ENCODE data around the gene GSTM4. TPM values are rescaled to one million over a fixed set of nuclear protein-coding genes. Genes with fewer than 3 reads are reported as not detected.

Gene GSTM4
- polyA plus RNA-seq (0.06 and 0.71 TPM in 2 replicates), polyA minus RNA-seq (0.35 and 0.97 TPM in 2 replicates)

DNA sequence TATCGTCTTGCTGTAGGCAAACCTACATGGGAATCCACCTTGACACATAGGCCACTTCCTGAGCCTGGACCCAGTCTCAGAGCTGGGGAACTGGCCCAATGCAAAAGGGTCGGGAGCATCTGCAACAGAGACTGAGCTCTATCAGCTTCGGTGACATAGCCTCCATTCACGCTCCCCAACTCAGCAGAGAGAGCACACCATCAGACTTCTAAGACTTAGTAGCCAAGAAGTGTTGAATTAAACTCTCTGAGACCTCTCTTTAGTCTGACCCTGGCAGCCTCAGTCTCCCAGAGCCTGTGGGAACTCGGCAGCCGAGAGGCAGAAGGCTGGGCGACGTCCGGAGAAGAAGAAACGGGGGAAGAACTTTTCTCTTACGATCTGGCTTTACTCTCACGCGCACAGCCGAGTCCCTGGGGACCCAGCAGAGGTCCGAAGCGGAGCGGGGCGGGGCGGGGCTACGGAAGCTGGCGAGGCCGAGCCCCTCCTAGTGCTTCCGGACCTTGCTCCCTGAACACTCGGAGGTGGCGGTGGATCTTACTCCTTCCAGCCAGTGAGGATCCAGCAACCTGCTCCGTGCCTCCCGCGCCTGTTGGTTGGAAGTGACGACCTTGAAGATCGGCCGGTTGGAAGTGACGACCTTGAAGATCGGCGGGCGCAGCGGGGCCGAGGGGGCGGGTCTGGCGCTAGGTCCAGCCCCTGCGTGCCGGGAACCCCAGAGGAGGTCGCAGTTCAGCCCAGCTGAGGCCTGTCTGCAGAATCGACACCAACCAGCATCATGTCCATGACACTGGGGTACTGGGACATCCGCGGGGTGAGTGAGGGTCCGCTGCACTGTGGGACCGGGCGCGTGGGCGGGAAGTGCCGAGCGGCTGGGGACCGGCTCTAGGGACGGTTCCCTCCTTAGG is at the start of gene GSTM4:
GSTM4 (plus strand) TSS at position 485 of the 905 bp plus-strand sequence; CDS start at position 776, 291 bp downstream.
- H3K4me3 ChIP-seq (ENCODE audit: low read length): peak within 1 kb of the TSS; percentile 59
- no peaks in the 10 kb centered on the region for H3K36me3 ChIP-seq (ENCODE audit: insufficient read depth, low read length)
- H4K20me1 ChIP-seq (ENCODE audit: insufficient read depth): no peaks in the 10 kb centered on the region
- no peak within 1 kb of the TSS for H3K4me2 ChIP-seq (ENCODE audit: low read length)
- TF ChIP-seq REST (IDR thresholded peaks at IDR 0.05; ENCODE audit: borderline replicate concordance): no peak
- no peak for TF ChIP-seq RAD21 (conservative IDR thresholded peaks at IDR 0.05)
- TF ChIP-seq MXI1 (conservative IDR thresholded peaks at IDR 0.05; ENCODE audit: poor library complexity, severe bottlenecking): no peak
- no peak for TF ChIP-seq EZH2 (IDR thresholded peaks at IDR 0.05; ENCODE audit: borderline replicate concordance, insufficient read depth, low read length, poor library complexity, severe bottlenecking)
- TF ChIP-seq CTCF (IDR thresholded peaks at IDR 0.05; ENCODE audit: poor library complexity, severe bottlenecking): no peak
- TF ChIP-seq SMC3 (conservative IDR thresholded peaks at IDR 0.05; ENCODE audit: poor library complexity): no peak
- TF ChIP-seq EP300 (conservative IDR thresholded peaks at IDR 0.05; ENCODE audit: poor library complexity, severe bottlenecking): no peak
- no peak for TF ChIP-seq POLR2AphosphoS5 (IDR thresholded peaks at IDR 0.05)
- TF ChIP-seq TAF1 (IDR thresholded peaks at IDR 0.05; ENCODE audit: low read depth): no peak
- no peaks in the 10 kb centered on the region for H3K9me3 ChIP-seq (ENCODE audit: low read length)
- no peak within 1 kb of the TSS for H2AFZ ChIP-seq (ENCODE audit: low read depth, low read length)
- H3K27me3 ChIP-seq (ENCODE audit: insufficient read depth, low read depth, low read length): no peaks in the 10 kb centered on the region
- H3F3A ChIP-seq (ENCODE audit: insufficient read depth, low read length, poor library complexity, severe bottlenecking): no peaks in the 10 kb centered on the region
- H3K9ac ChIP-seq (ENCODE audit: low read length): no peak within 1 kb of the TSS
- no peaks in the 10 kb centered on the region for H3K79me2 ChIP-seq (replicated peaks; ENCODE audit: insufficient read depth, low read length)
- no peak within 1 kb of the TSS for H3K27ac ChIP-seq (ENCODE audit: low read length)
- no peaks in the 10 kb centered on the region for H3K9me2 ChIP-seq (ENCODE audit: insufficient read depth, low read length)

DNA sequence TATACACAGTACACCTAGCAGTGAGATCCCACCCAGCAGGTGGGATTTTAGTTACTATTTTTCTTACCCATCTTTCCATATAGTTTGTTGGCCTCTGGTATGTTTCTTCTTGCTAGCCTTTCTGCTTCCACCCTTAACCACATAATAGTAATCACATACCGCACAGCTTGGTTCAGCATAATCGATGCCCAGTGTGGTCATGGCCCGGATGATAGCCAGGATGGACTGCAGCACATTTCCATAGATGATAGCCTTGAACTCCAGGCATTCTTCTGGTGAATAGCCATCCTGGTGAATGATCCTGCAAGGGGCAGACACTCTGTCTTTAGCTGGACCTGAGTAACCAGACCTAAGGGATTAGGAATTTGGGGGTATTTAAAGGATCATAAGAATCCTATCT is 46.0 kb upstream of the GSTM4 start:
- Histone ChIP-seq H3K4me3 (ENCODE audit: low read length) (no peak overlapping the region), H3K9me2 (ENCODE audit: insufficient read depth, low read length) (no peaks in the 10 kb centered on the region), H3K79me2 (replicated peaks; ENCODE audit: insufficient read depth, low read length) (no peaks in the 10 kb centered on the region), H3F3A (ENCODE audit: insufficient read depth, low read length, poor library complexity, severe bottlenecking) (no peaks in the 10 kb centered on the region), H3K4me2 (ENCODE audit: low read length) (no peak overlapping the region), H3K36me3 (ENCODE audit: insufficient read depth, low read length) (no peaks in the 10 kb centered on the region), H3K9ac (ENCODE audit: low read length) (no peak overlapping the region), H3K9me3 (ENCODE audit: low read length) (no peaks in the 10 kb centered on the region), H2AFZ (ENCODE audit: low read depth, low read length) (no peak overlapping the region), H3K27me3 (ENCODE audit: insufficient read depth, low read depth, low read length) (no peaks in the 10 kb centered on the region), H4K20me1 (ENCODE audit: insufficient read depth) (no peaks in the 10 kb centered on the region), H3K27ac (ENCODE audit: low read length) (no peak overlapping the region)
- TF ChIP-seq RAD21 (conservative IDR thresholded peaks at IDR 0.05): no peak
- TF ChIP-seq TAF1 (IDR thresholded peaks at IDR 0.05; ENCODE audit: low read depth): no peak
